Esophagus muscularis mucosa (tissue), 3 donors: ENCODE results near the gene SIRPA.

ENCODE experiments used
- CTCF ChIP-seq, 3 experiments: fragments of 200-600 bp in 2 of 3; fragments of 450-650 bp in 1 of 3; sonication (generic) in 2 of 3; IDR thresholded peaks; one replicate each; pipeline ENCODE4 v1.5.1; 2017 to 2019; ENCODE audit warnings: antibody characterized with exemption in 3 of 3, mild to moderate bottlenecking in 2 of 3, moderate library complexity in 1 of 3
- POLR2A ChIP-seq: fragments of 450-650 bp; IDR thresholded peaks from one replicate; pipeline ENCODE4 v1.6.1; 2017; ENCODE audit warnings: antibody characterized with exemption, moderate library complexity, mild to moderate bottlenecking, low read depth

- TF ChIP-seq CTCF (IDR thresholded peaks at IDR 0.05) (no peak), POLR2A (no peak)
These were observed 17.4 kb downstream of the SIRPA start for GRCh38 chr20:1912646-1913045.
